ENCODE measurements around the gene ULBP1.

- TF ChIP-seq POLR2A (IDR thresholded peaks at IDR 0.05), result no peak
- TF ChIP-seq, protein P1, sequence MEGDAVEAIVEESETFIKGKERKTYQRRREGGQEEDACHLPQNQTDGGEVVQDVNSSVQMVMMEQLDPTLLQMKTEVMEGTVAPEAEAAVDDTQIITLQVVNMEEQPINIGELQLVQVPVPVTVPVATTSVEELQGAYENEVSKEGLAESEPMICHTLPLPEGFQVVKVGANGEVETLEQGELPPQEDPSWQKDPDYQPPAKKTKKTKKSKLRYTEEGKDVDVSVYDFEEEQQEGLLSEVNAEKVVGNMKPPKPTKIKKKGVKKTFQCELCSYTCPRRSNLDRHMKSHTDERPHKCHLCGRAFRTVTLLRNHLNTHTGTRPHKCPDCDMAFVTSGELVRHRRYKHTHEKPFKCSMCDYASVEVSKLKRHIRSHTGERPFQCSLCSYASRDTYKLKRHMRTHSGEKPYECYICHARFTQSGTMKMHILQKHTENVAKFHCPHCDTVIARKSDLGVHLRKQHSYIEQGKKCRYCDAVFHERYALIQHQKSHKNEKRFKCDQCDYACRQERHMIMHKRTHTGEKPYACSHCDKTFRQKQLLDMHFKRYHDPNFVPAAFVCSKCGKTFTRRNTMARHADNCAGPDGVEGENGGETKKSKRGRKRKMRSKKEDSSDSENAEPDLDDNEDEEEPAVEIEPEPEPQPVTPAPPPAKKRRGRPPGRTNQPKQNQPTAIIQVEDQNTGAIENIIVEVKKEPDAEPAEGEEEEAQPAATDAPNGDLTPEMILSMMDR (IDR thresholded peaks at IDR 0.05), result no peak
Observed at GRCh38 chr6:149963212-149963461, 606 bp upstream of the ULBP1 start.
